Naive thymus-derived CD8-positive, alpha-beta T cell (primary cell): ENCODE measurements around the gene JAK2. TPM values are rescaled to one million over a fixed set of nuclear protein-coding genes. Genes with fewer than 3 reads are reported as not detected.
A peak's percentile ranks its signal among the peaks of the same experiment; 100 is the strongest.
"Not testable (repeated sequence)": the region's sequence is repeated elsewhere in the genome, so short reads cannot be mapped to it uniquely, and the experiment has no call there.

Experiments
- ATAC-seq, 2 donors: fragments of 150-1000 bp; cut with Tn5 transposase in 1 of 2; sonication (Bioruptor Pico), chemical (Tn5 transposase) in 1 of 2; 1 replicate in 1 of 2; 2 replicates in 1 of 2; pipeline ENCODE4 v1.10.0; 2021; ENCODE audit warnings: mild to moderate bottlenecking in 2 of 2, moderate library complexity in 2 of 2
- POLR2A ChIA-PET: fragments of 350-600 bp; sonication (Branson Sonifier 250); formaldehyde crosslinking; loops from one replicate; lab custom pipeline; 2021; ENCODE audit warnings: antibody characterized with exemption; lab: Charles Lee
- DNase-seq, 10 donors: peaks; one replicate each; pipeline versions ENCODE4 v3.0.0 to v3.0.0-alpha.2; 2020 to 2022
- H3K27ac Mint-ChIP-seq, 10 donors: one replicate each; pipeline ENCODE4 v1.8.0; 2020 to 2022; ENCODE audit warnings: mild to moderate bottlenecking in 10 of 10, mixed read lengths in 10 of 10, moderate library complexity in 4 of 10, inconsistent platforms in 1 of 10
- H3K27me3 Mint-ChIP-seq, 5 donors: one replicate each; pipeline ENCODE4 v1.8.0; 2021 to 2022; ENCODE audit warnings: mixed read lengths in 5 of 5
- H3K36me3 Mint-ChIP-seq, 3 donors: one replicate each; pipeline ENCODE4 v1.8.0; 2020 to 2022; ENCODE audit warnings: mixed read lengths in 3 of 3, mild to moderate bottlenecking in 2 of 3, inconsistent platforms in 1 of 3
- H3K4me1 Mint-ChIP-seq, 4 donors: one replicate each; pipeline ENCODE4 v1.8.0; 2021 to 2022; ENCODE audit warnings: mixed read lengths in 4 of 4
- H3K4me3 Mint-ChIP-seq, 10 donors: one replicate each; pipeline ENCODE4 v1.8.0; 2020 to 2022; ENCODE audit warnings: mild to moderate bottlenecking in 10 of 10, mixed read lengths in 10 of 10, moderate library complexity in 6 of 10, inconsistent platforms in 1 of 10
- H3K9me3 Mint-ChIP-seq, 9 donors: one replicate each; pipeline ENCODE4 v1.8.0; 2020 to 2022; ENCODE audit warnings: mixed read lengths in 9 of 9, mild to moderate bottlenecking in 3 of 9, inconsistent platforms in 1 of 9, moderate library complexity in 1 of 9
- polyA plus RNA-seq, 3 donors: library from polyadenylated mRNA; unstranded; fragments of 300-500 nt; fragmentation: Illumina TruSeq; gene quantifications; one replicate each; pipeline ENCODE4 v1.2.3, GENCODE V29; 2021
- total RNA-seq, 8 experiments: library from RNA in 2 of 8; stranded (reverse) in 2 of 8; gene quantifications; one replicate each; pipeline ENCODE4 v1.2.3 and lab custom pipeline; 2021 to 2026

JAK2 gene
- total and polyA plus RNA-seq, 5 experiments from 2014 or later = 1.9 to 13.4 (median 4.8) TPM

- POLR2A ChIA-PET = interaction anchor here (0.8 kb wide), 1 partner anchor 397 kb away, joined by 3 read pairs; the partner anchor contains the start of gene SPATA6L
- no peak overlapping the region for H3K27ac Mint-ChIP-seq
- ATAC-seq = no peak
- no peak for DNase-seq
- H3K27me3 Mint-ChIP-seq = no peaks in the 10 kb centered on the region
- peaks cover 0 to 51% (median 38%) of the 10 kb centered on the region in 3 donors for H3K36me3 Mint-ChIP-seq
- H3K9me3 Mint-ChIP-seq = no peaks in the 10 kb centered on the region
- no peak overlapping the region for H3K4me3 Mint-ChIP-seq
- no peaks in the 10 kb centered on the region for H3K4me1 Mint-ChIP-seq
These were observed 77.6 kb downstream of the JAK2 start for GRCh38 chr9:5062631-5063030.

GRCh38 chr9:5072871-5073270 is 87.8 kb downstream of the JAK2 start:
- POLR2A ChIA-PET = no interaction called here
- Mint-ChIP-seq H3K4me3 (no peak overlapping the region), H3K36me3 (peaks cover 16 to 62% (median 31%) of the 10 kb centered on the region in 3 donors)

GRCh38 chr9:5073701-5074100 is 88.6 kb downstream of the JAK2 start:
- no peaks in the 10 kb centered on the region for H3K4me1 Mint-ChIP-seq
- no peaks in the 10 kb centered on the region for H3K9me3 Mint-ChIP-seq
- POLR2A ChIA-PET = no interaction called here
- no peak for ATAC-seq
- H3K36me3 Mint-ChIP-seq = peaks cover 16 to 60% (median 31%) of the 10 kb centered on the region in 3 donors
- no peak for DNase-seq
- H3K27me3 Mint-ChIP-seq = no peaks in the 10 kb centered on the region
- no peak overlapping the region for H3K27ac Mint-ChIP-seq
- H3K4me3 Mint-ChIP-seq = no peak overlapping the region

More at GRCh38 chr9:5072871-5073270, 87.8 kb downstream of the JAK2 start:
- Mint-ChIP-seq H3K27ac (no peak overlapping the region), H3K9me3 (no peaks in the 10 kb centered on the region), H3K4me1 (no peaks in the 10 kb centered on the region), H3K27me3 (no peaks in the 10 kb centered on the region)
- no peak for DNase-seq
- ATAC-seq = no peak

- no peaks in the 10 kb centered on the region for H3K27me3 Mint-ChIP-seq
- POLR2A ChIA-PET = no interaction called here
- no peak overlapping the region for H3K4me3 Mint-ChIP-seq
- H3K36me3 Mint-ChIP-seq = peaks cover 34 to 64% (median 59%) of the 10 kb centered on the region in 3 donors
- no peak for ATAC-seq
- no peak for DNase-seq
- no peaks in the 10 kb centered on the region for H3K4me1 Mint-ChIP-seq
- no peak overlapping the region for H3K27ac Mint-ChIP-seq
- H3K9me3 Mint-ChIP-seq = peaks cover 0 to 8% (median 0%) of the 10 kb centered on the region in 9 donors
These were observed 100.9 kb downstream of the JAK2 start for GRCh38 chr9:5085993-5086392.

DNA sequence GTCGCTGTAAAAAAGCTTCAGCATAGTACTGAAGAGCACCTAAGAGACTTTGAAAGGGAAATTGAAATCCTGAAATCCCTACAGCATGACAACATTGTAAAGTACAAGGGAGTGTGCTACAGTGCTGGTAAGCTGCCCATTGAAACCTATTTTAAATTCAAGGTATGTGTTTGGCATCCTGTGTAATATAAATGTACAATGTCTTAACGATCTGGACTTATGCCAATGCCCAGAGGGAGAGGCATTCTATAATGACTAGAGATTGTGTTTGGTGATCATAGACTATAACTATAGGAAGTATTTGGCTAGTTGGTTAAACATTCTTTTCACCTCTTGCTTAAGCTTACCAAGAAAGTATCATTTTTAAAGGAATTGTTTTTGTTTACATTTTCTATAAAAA is 104.7 kb downstream of the JAK2 start:
- POLR2A ChIA-PET = no interaction called here
- Mint-ChIP-seq H3K4me3 (no peak overlapping the region), H3K36me3 (peaks cover 19 to 36% (median 34%) of the 10 kb centered on the region in 3 donors), H3K9me3 (peaks cover 0 to 8% (median 2%) of the 10 kb centered on the region in 9 donors), H3K27ac (no peak overlapping the region), H3K27me3 (no peaks in the 10 kb centered on the region), H3K4me1 (no peaks in the 10 kb centered on the region)
- no peak for ATAC-seq
- DNase-seq = no peak

DNA sequence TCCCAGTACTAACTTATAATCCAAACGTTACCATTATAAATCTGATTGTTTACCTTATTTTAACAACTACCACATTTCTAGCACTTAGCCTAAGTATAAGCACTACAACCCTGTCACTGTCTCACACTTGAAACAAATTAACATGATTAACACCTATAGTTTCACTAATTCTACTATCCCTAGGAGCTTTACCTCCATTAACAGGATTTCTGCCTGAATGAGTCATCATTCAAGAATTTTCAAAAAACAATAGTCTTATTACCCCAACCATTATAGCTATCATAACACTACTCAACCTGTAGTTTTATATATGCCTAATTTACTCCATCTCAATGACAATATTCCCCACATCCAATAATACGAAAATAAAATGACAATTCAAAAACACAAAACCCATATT is 110.7 kb downstream of the JAK2 start:
- POLR2A ChIA-PET = no interaction called here
- Mint-ChIP-seq H3K36me3 (peaks cover 0 to 4% (median 3%) of the 10 kb centered on the region in 3 donors), H3K27me3 (no peaks in the 10 kb centered on the region), H3K4me3 (no peak overlapping the region), H3K27ac (no peak overlapping the region), H3K4me1 (peaks cover 0 to 1% (median 0%) of the 10 kb centered on the region in 4 donors), H3K9me3 (peaks cover 0 to 4% (median 0%) of the 10 kb centered on the region in 9 donors)
- no peak for ATAC-seq
- DNase-seq = no peak

GRCh38 chr9:5099466-5099865 is 114.4 kb downstream of the JAK2 start:
- peaks cover 12 to 25% (median 22%) of the 10 kb centered on the region in 3 donors for H3K36me3 Mint-ChIP-seq
- H3K4me3 Mint-ChIP-seq = no peak overlapping the region
- peaks cover 1 to 27% (median 20%) of the 10 kb centered on the region in 9 donors for H3K9me3 Mint-ChIP-seq
- ATAC-seq (no peak), DNase-seq (no peak)
- POLR2A ChIA-PET = no interaction called here
- peaks cover 0 to 1% (median 0%) of the 10 kb centered on the region in 4 donors for H3K4me1 Mint-ChIP-seq
- H3K27me3 Mint-ChIP-seq = no peaks in the 10 kb centered on the region
- H3K27ac Mint-ChIP-seq = no peak overlapping the region

GRCh38 chr9:5101127-5101526 is 116.1 kb downstream of the JAK2 start:
- POLR2A ChIA-PET, H3K27ac Mint-ChIP-seq, ATAC-seq, H3K27me3 Mint-ChIP-seq, H3K4me1 Mint-ChIP-seq, H3K4me3 Mint-ChIP-seq, DNase-seq: not testable (repeated sequence)
- H3K9me3 Mint-ChIP-seq = peaks cover 1 to 43% (median 27%) of the 10 kb centered on the region in 9 donors
- H3K36me3 Mint-ChIP-seq = peaks cover 12 to 36% (median 22%) of the 10 kb centered on the region in 3 donors

DNA sequence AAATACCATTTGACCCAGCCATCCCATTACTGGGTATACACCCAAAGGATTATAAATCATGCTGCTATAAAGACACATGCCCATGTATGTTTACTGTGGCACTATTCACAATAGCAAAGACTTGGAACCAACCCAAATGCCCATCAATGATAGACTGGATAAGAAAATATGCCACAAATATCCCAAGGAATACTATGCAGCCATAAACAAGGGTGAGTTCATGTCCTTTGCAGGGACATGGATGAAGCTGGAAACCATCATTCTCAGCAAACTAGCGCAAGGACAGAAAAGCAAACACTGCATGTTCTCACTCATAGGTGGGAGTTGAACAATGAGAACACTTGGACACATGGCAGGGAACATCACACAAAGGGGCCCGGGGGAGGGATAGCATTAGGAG is 121.4 kb downstream of the JAK2 start:
- Mint-ChIP-seq H3K36me3 (peaks cover 5 to 35% (median 17%) of the 10 kb centered on the region in 3 donors), H3K9me3 (peaks cover 1 to 55% (median 27%) of the 10 kb centered on the region in 9 donors)
- ATAC-seq, H3K4me1 Mint-ChIP-seq, H3K27me3 Mint-ChIP-seq, H3K27ac Mint-ChIP-seq, DNase-seq, H3K4me3 Mint-ChIP-seq, POLR2A ChIA-PET: not testable (repeated sequence)

DNA sequence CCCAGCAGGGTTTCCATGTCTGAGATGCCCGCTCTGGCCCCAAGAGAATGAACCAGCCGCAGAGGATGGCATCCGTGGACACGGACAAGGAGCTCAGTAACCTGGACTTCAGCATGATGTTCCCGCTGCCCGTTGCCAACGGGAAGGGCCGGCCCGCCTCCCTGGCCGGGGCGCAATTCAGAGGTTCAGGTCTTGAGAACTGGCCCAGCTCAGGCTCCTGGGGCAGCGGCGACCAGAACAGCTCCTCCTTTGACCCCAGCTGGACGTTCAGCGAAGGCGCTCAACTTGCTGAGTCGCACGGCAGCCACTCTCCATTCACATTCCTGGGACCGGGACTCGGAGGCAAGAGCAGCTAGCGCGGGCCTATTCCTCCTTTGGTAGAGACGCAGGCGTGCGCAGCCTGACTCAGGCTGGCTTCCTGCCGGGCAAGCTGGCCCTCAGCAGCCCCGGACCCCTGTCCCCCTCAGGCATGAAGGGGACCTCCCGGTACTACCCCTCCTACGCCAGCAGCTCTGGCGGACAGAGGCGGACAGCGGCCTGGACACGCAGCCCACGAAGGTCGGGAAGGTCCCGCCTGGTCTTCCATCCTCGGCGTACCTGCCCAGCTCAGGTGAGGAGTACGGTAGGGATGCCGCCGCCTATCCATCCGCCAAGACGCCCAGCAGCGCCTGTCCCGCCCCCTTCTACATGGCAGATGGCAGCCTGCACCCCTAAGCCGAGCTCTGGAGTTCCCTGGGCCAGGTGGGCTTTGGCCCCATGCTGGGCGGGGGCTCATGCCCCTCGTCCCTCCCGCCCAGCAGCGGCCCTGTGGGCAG is 126.0 kb downstream of the JAK2 start:
- Mint-ChIP-seq H3K4me1 (no peaks in the 10 kb centered on the region), H3K9me3 (peaks cover 0 to 13% (median 2%) of the 10 kb centered on the region in 9 donors), H3K36me3 (peaks cover 0 to 27% (median 14%) of the 10 kb centered on the region in 3 donors), H3K27ac (no peak overlapping the region), H3K4me3 (no peak overlapping the region), H3K27me3 (no peaks in the 10 kb centered on the region)
- DNase-seq (no peak), ATAC-seq (no peak)
- POLR2A ChIA-PET = no interaction called here

DNA sequence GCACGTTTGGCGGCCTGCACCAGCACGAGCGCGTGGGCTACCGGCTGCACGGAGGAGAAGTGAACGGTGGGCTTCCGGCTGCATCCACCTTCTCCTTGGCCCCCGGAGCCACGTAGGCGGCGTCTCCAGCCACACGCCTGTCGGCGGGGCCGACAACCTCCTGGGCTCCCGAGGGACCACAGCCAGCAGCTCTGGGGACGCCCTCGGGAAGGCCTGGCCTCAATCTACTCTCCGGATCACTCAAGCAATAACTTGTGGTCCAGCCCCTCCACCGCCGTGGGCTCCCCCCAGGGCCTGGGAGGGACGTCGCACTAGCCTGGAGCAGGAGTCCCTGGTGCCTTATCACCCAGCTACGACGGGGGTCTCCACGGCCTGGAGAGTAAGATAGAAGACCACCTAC is 126.6 kb downstream of the JAK2 start:
- no peak overlapping the region for H3K27ac Mint-ChIP-seq
- no peaks in the 10 kb centered on the region for H3K27me3 Mint-ChIP-seq
- peaks cover 0 to 26% (median 14%) of the 10 kb centered on the region in 3 donors for H3K36me3 Mint-ChIP-seq
- POLR2A ChIA-PET = no interaction called here
- H3K9me3 Mint-ChIP-seq = peaks cover 0 to 8% (median 2%) of the 10 kb centered on the region in 9 donors
- DNase-seq = no peak
- H3K4me1 Mint-ChIP-seq = no peaks in the 10 kb centered on the region
- H3K4me3 Mint-ChIP-seq = no peak overlapping the region
- ATAC-seq = no peak

GRCh38 chr9:5112109-5112592 is 127.1 kb downstream of the JAK2 start:
- Mint-ChIP-seq H3K4me3 (no peak overlapping the region), H3K36me3 (peaks cover 0 to 26% (median 14%) of the 10 kb centered on the region in 3 donors), H3K9me3 (peaks cover 0 to 8% (median 2%) of the 10 kb centered on the region in 9 donors), H3K27ac (no peak overlapping the region), H3K27me3 (no peaks in the 10 kb centered on the region), H3K4me1 (peaks cover 0 to 4% (median under 1%) of the 10 kb centered on the region in 4 donors)
- DNase-seq (peak in 1 of 10 donors; percentile 58), ATAC-seq (no peak)
- POLR2A ChIA-PET = no interaction called here

GRCh38 chr9:5112646-5113045 is 127.6 kb downstream of the JAK2 start:
- POLR2A ChIA-PET = no interaction called here
- no peak for ATAC-seq
- H3K4me1 Mint-ChIP-seq = peaks cover 0 to 6% (median under 1%) of the 10 kb centered on the region in 4 donors
- peaks cover 0 to 5% (median 0%) of the 10 kb centered on the region in 9 donors for H3K9me3 Mint-ChIP-seq
- H3K4me3 Mint-ChIP-seq = no peak overlapping the region
- no peaks in the 10 kb centered on the region for H3K27me3 Mint-ChIP-seq
- no peak for DNase-seq
- no peak overlapping the region for H3K27ac Mint-ChIP-seq
- peaks cover 0 to 26% (median 14%) of the 10 kb centered on the region in 3 donors for H3K36me3 Mint-ChIP-seq
